GM18507 (cell line): Measurements from ENCODE around the gene PREX1.
"Not testable (repeated sequence)": the region's sequence is repeated elsewhere in the genome, so short reads cannot be mapped to it uniquely, and the experiment has no call there.

Source experiments
- DNase-seq: peaks from one replicate; pipeline ENCODE4 v3.0.0; 2011; ENCODE audit warnings: low read depth; ENCODE audit not compliant: insufficient read length; ENCODE audit errors: extremely low spot score
- FAIRE-seq: peaks from 2 replicates; lab custom pipeline; 2011; peaks lifted over from hg19 to GRCh38; lab: Jason Lieb, UNC

PREX1 gene

GRCh38 chr20:48816282-48817205, 11.3 kb downstream of the PREX1 start:
- DNase-seq, result no peak
- FAIRE-seq, result no peak

- FAIRE-seq (no peak), DNase-seq (no peak)
Observed at GRCh38 chr20:48815537-48815936, 12.3 kb downstream of the PREX1 start.

- no peak for FAIRE-seq
- DNase-seq, result no peak
Observed at GRCh38 chr20:48814633-48815032, 13.2 kb downstream of the PREX1 start.

- no peak for FAIRE-seq
- no peak for DNase-seq
Observed at GRCh38 chr20:48813930-48814546, 13.8 kb downstream of the PREX1 start.

- FAIRE-seq, result no peak
- no peak for DNase-seq
Observed at GRCh38 chr20:48813446-48813747, 14.4 kb downstream of the PREX1 start.

GRCh38 chr20:48812600-48813445, 15.0 kb downstream of the PREX1 start:
- FAIRE-seq (no peak), DNase-seq (no peak)

GRCh38 chr20:48812114-48812513, 15.7 kb downstream of the PREX1 start:
- not testable (repeated sequence) for FAIRE-seq, DNase-seq

GRCh38 chr20:48809673-48810072, 18.1 kb downstream of the PREX1 start:
- FAIRE-seq (no peak), DNase-seq (no peak)

- no peak for FAIRE-seq
- no peak for DNase-seq
Observed at GRCh38 chr20:48808382-48809034, 19.3 kb downstream of the PREX1 start.

GRCh38 chr20:48807586-48808381, 20.0 kb downstream of the PREX1 start:
- FAIRE-seq (no peak), DNase-seq (no peak)

- DNase-seq (no peak), FAIRE-seq (no peak)
Observed at GRCh38 chr20:48807051-48807450, 20.7 kb downstream of the PREX1 start.

GRCh38 chr20:48805716-48806115, 22.1 kb downstream of the PREX1 start:
- DNase-seq (no peak), FAIRE-seq (no peak)

- FAIRE-seq, result no peak
- no peak for DNase-seq
Observed at GRCh38 chr20:48805286-48805685, 22.5 kb downstream of the PREX1 start.

- no peak for DNase-seq
- no peak for FAIRE-seq
Observed at GRCh38 chr20:48804300-48804980, 23.4 kb downstream of the PREX1 start.

GRCh38 chr20:48803176-48804053, 24.4 kb downstream of the PREX1 start:
- DNase-seq (no peak), FAIRE-seq (no peak)

- no peak for FAIRE-seq
- no peak for DNase-seq
Observed at GRCh38 chr20:48802647-48803046, 25.2 kb downstream of the PREX1 start.

GRCh38 chr20:48802216-48802615, 25.6 kb downstream of the PREX1 start:
- FAIRE-seq (no peak), DNase-seq (no peak)

- FAIRE-seq (no peak), DNase-seq (no peak)
Observed at GRCh38 chr20:48801197-48801596, 26.6 kb downstream of the PREX1 start.
